ENCODE measurements around the gene NDUFB10. TPM values are rescaled to one million over a fixed set of nuclear protein-coding genes. Genes with fewer than 3 reads are reported as not detected.

The NDUFB10 gene
- total RNA-seq, 2 experiments from 2014 or later = 126 to 129 TPM

- intact Hi-C loops (cut with micrococcal nuclease) = no loop called here
- Mint-ChIP-seq H3K27me3 (no peaks in the 10 kb centered on the region), H3K4me1 (ENCODE audit: low read depth) (peaks cover 23% of the 10 kb centered on the region), H3K27ac (no peak overlapping the region), H3K36me3 (ENCODE audit: low read depth) (peaks cover 27% of the 10 kb centered on the region), H3K4me3 (no peak overlapping the region), H3K9me3 (no peaks in the 10 kb centered on the region)
- TF ChIP-seq, protein P1, sequence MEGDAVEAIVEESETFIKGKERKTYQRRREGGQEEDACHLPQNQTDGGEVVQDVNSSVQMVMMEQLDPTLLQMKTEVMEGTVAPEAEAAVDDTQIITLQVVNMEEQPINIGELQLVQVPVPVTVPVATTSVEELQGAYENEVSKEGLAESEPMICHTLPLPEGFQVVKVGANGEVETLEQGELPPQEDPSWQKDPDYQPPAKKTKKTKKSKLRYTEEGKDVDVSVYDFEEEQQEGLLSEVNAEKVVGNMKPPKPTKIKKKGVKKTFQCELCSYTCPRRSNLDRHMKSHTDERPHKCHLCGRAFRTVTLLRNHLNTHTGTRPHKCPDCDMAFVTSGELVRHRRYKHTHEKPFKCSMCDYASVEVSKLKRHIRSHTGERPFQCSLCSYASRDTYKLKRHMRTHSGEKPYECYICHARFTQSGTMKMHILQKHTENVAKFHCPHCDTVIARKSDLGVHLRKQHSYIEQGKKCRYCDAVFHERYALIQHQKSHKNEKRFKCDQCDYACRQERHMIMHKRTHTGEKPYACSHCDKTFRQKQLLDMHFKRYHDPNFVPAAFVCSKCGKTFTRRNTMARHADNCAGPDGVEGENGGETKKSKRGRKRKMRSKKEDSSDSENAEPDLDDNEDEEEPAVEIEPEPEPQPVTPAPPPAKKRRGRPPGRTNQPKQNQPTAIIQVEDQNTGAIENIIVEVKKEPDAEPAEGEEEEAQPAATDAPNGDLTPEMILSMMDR (IDR thresholded peaks at IDR 0.05) = no peak
- DNase-seq = no peak
- ChIA-PET POLR2A (interaction anchor here (0.9 to 1.8 kb wide), 4 partner anchors 10 to 154 kb away, joined by 3 to 4 read pairs (median 3); partner anchors contain the start of gene TRAF7), CTCF (no interaction called here)
- no peak for ATAC-seq
Observed at GRCh38 chr16:2001035-2001434, 41.7 kb downstream of the NDUFB10 start.

GRCh38 chr16:2001456-2002355, 42.4 kb downstream of the NDUFB10 start:
- ChIA-PET CTCF (interaction anchor here (4.6 kb wide), 1 partner anchor 9 kb away, joined by 34 read pairs; no protein-coding TSS in a partner anchor), POLR2A (interaction anchor here (1.0 to 1.8 kb wide), 4 partner anchors 9 to 153 kb away, joined by 3 to 4 read pairs (median 4); partner anchors contain the start of gene TRAF7)
- H3K9me3 Mint-ChIP-seq = no peaks in the 10 kb centered on the region
- no peak for DNase-seq
- H3K4me3 Mint-ChIP-seq = no peak overlapping the region
- H3K36me3 Mint-ChIP-seq (ENCODE audit: low read depth) = peaks cover 31% of the 10 kb centered on the region
- intact Hi-C loops (cut with micrococcal nuclease) = no loop called here
- H3K27ac Mint-ChIP-seq = no peak overlapping the region
- TF ChIP-seq, protein P1 (IDR thresholded peaks at IDR 0.05) = no peak
- ATAC-seq = no peak
- H3K27me3 Mint-ChIP-seq = no peaks in the 10 kb centered on the region
- H3K4me1 Mint-ChIP-seq (ENCODE audit: low read depth) = peaks cover 23% of the 10 kb centered on the region

DNA sequence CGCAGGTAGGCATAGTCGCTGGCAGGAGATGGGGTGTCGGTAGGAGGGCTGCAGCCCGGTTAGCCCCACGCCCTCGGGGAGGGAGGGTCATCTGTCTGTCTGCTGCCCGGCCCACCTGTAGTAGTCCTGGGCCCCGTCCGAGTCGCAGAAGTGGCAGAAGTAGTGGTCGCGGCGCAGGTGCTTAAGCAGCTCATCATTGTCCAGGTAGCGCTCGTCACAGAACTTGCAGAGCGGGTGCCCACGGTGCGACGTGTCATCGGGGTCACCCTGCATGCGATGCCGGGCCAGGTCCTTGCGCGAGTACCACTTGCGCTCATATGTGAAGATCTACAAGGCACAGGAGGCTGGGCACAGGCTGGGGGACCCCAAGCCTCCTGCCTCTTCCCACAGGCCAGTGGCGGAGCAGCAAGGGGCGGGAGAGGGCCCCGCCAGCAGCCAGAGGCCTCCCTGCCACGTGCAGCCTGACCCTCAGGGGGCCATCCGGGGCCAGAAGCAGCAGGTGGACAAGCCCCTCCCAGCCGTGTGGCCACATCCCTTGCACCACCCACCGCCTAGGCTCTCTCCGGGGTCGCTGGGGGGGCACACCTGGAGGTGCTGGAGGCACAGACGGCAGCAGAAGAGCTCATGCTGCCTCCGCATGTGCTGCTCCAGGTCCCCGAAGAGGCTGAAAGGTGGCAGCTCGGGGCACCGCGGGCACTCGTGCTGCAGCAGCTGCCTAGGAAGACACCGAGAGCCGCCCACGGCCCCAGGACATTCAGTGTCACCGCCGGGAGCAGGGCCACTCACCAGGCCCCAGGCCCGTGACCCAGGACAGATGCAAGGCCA, 43.3 kb downstream of the NDUFB10 start:
- Mint-ChIP-seq H3K27ac (no peak overlapping the region), H3K9me3 (no peaks in the 10 kb centered on the region), H3K4me1 (ENCODE audit: low read depth) (peaks cover 26% of the 10 kb centered on the region), H3K27me3 (no peaks in the 10 kb centered on the region), H3K4me3 (no peak overlapping the region), H3K36me3 (ENCODE audit: low read depth) (peaks cover 35% of the 10 kb centered on the region)
- POLR2A ChIA-PET = interaction anchor here (0.9 to 1.9 kb wide), 4 partner anchors 9 to 152 kb away, joined by 3 to 7 read pairs (median 4); partner anchors contain the start of genes RPS2 and TRAF7
- DNase-seq = no peak
- intact Hi-C loops (cut with micrococcal nuclease) = no loop called here
- no peak for ATAC-seq
- CTCF ChIA-PET = interaction anchor here (1.0 to 4.6 kb wide), 7 partner anchors 7 to 151 kb away, joined by 3 to 34 read pairs (median 12); partner anchors contain the start of genes NPW and PKD1
- TF ChIP-seq, protein P1 (IDR thresholded peaks at IDR 0.05) = no peak

- no peak overlapping the region for H3K27ac Mint-ChIP-seq
- no peak for DNase-seq
- peaks cover 37% of the 10 kb centered on the region for H3K36me3 Mint-ChIP-seq (ENCODE audit: low read depth)
- no peak overlapping the region for H3K4me3 Mint-ChIP-seq
- H3K9me3 Mint-ChIP-seq = no peaks in the 10 kb centered on the region
- TF ChIP-seq, protein P1 (IDR thresholded peaks at IDR 0.05) = no peak
- peaks cover 32% of the 10 kb centered on the region for H3K4me1 Mint-ChIP-seq (ENCODE audit: low read depth)
- ChIA-PET CTCF (interaction anchor here (1.0 to 4.6 kb wide), 13 partner anchors 8 to 150 kb away, joined by 3 to 34 read pairs (median 6); partner anchors contain the start of genes NPW and PKD1), POLR2A (interaction anchor here (0.7 to 1.9 kb wide), 7 partner anchors 10 to 249 kb away, joined by 3 to 7 read pairs (median 3); partner anchors contain the start of genes NDUFB10, RPS2 and TRAF7)
- ATAC-seq = no peak
- no peaks in the 10 kb centered on the region for H3K27me3 Mint-ChIP-seq
- intact Hi-C loops (cut with micrococcal nuclease) = no loop called here
Observed at GRCh38 chr16:2003231-2003826, 44.0 kb downstream of the NDUFB10 start.

Measured in activated CD8-positive, alpha-beta T cell treated with anti-CD3 and anti-CD28 coated beads for 36 hours (primary cell).